ENCODE measurements around the gene ARID3A. TPM values are rescaled to one million over a fixed set of nuclear protein-coding genes. Genes with fewer than 3 reads are reported as not detected.
A peak's percentile ranks its signal among the peaks of the same experiment; 100 is the strongest.

Gene ARID3A
- polyA plus RNA-seq, 1 donor from 2014 or later: 4.2 TPM

DNA sequence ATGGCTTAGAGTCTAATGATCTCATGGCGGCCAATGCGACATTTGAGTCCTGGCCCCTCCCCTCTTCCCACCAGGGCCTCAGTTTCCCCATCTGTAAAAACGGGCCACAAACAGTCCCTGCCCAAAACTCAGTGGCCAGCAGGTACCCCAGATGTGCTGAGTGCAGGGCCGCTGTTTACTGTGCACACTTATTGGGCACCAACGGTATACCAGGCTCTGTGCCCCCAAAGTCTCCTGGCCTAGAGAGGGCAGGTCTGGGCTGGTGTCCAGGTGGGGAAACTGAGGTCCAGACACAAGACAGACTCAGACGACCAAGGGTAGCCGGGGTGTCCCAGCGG is 34.7 kb downstream of the ARID3A start:
- H3K36me3 Mint-ChIP-seq: peaks cover 3% of the 10 kb centered on the region
- H3K4me1 Mint-ChIP-seq: peaks cover 0 to 6% (median 4%) of the 10 kb centered on the region in 3 donors
- H3K4me3 Mint-ChIP-seq: no peak overlapping the region
- no peaks in the 10 kb centered on the region for H3K27me3 Mint-ChIP-seq
- H3K9me3 Mint-ChIP-seq: no peaks in the 10 kb centered on the region
- H3K27ac Mint-ChIP-seq: peak overlapping the region in 1 of 3 donors; percentile 32

DNA sequence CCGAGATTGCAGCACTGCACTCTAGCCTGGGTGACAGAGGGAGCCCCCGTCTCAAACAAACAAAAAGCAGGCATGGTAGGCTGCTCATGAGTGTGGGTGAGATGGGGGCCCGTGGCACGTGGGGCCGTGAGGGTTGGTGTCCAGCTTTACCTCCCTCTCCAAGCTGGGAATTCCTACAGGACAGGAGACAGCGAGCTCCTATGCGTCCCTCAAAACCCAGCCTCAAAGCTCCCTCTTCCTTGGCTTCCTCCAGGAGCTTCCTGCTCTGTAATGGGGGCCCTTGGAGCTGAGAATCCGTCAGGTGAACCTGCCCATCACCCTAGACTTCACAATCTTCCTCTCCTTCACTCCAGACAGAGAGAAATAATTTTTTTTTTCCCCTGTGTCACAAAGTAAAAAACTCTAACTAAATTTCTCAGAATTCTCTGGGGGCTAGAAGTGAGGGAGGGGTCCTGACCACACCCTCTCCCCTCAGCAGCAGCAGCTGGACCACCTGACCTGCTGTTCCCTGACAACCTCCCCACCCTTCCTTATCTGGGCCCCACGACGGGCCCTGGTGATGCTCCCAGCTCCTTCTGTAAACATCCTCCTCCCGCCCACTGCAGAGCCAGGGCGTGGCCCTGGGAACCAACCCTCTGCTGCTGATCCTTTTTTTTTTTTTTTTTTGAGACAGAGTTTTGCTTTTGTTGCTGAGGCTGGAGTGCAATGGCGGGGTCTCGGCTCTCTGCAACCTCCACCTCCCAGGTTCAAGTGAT is 36.2 kb downstream of the ARID3A start:
- Mint-ChIP-seq H3K4me1 (peaks cover 0 to 6% (median 4%) of the 10 kb centered on the region in 3 donors), H3K9me3 (no peaks in the 10 kb centered on the region), H3K4me3 (peak overlapping the region in 2 of 4 donors; percentile 22 to 47), H3K27ac (peak overlapping the region in 1 of 3 donors; percentile 59), H3K36me3 (peaks cover 3% of the 10 kb centered on the region), H3K27me3 (no peaks in the 10 kb centered on the region)

GRCh38 chr19:962683-963400 is 37.0 kb downstream of the ARID3A start:
- peaks cover 6% of the 10 kb centered on the region for H3K36me3 Mint-ChIP-seq
- H3K27me3 Mint-ChIP-seq: no peaks in the 10 kb centered on the region
- no peaks in the 10 kb centered on the region for H3K9me3 Mint-ChIP-seq
- H3K27ac Mint-ChIP-seq: no peak overlapping the region
- peaks cover 0 to 4% (median 3%) of the 10 kb centered on the region in 3 donors for H3K4me1 Mint-ChIP-seq
- H3K4me3 Mint-ChIP-seq: peak overlapping the region in 1 of 4 donors; percentile 65

GRCh38 chr19:963486-963951 is 37.7 kb downstream of the ARID3A start:
- Mint-ChIP-seq H3K9me3 (no peaks in the 10 kb centered on the region), H3K4me3 (peak overlapping the region in 1 of 4 donors; percentile 65), H3K4me1 (peaks cover 0 to 4% (median 3%) of the 10 kb centered on the region in 3 donors), H3K36me3 (peaks cover 10% of the 10 kb centered on the region), H3K27me3 (no peaks in the 10 kb centered on the region), H3K27ac (no peak overlapping the region)

DNA sequence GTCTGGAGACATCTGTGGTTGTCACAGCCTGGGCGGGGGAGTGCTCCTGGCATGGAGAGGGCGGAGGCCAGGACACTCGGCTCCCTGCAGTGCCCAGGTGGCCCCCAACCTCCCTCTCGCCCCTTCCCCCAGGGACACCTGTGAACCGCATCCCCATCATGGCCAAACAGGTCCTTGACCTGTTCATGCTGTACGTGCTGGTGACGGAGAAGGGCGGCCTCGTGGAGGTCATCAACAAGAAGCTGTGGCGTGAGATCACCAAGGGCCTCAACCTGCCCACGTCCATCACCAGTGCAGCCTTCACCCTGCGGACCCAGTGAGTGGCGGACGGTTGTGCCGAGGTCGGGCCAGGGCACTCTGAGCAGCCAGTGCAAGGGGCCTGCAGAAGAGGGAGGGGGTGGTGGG is 38.3 kb downstream of the ARID3A start:
- Mint-ChIP-seq H3K4me3 (no peak overlapping the region), H3K27me3 (no peaks in the 10 kb centered on the region), H3K27ac (no peak overlapping the region), H3K4me1 (peaks cover 0 to 4% (median 0%) of the 10 kb centered on the region in 3 donors), H3K9me3 (no peaks in the 10 kb centered on the region), H3K36me3 (peaks cover 10% of the 10 kb centered on the region)

DNA sequence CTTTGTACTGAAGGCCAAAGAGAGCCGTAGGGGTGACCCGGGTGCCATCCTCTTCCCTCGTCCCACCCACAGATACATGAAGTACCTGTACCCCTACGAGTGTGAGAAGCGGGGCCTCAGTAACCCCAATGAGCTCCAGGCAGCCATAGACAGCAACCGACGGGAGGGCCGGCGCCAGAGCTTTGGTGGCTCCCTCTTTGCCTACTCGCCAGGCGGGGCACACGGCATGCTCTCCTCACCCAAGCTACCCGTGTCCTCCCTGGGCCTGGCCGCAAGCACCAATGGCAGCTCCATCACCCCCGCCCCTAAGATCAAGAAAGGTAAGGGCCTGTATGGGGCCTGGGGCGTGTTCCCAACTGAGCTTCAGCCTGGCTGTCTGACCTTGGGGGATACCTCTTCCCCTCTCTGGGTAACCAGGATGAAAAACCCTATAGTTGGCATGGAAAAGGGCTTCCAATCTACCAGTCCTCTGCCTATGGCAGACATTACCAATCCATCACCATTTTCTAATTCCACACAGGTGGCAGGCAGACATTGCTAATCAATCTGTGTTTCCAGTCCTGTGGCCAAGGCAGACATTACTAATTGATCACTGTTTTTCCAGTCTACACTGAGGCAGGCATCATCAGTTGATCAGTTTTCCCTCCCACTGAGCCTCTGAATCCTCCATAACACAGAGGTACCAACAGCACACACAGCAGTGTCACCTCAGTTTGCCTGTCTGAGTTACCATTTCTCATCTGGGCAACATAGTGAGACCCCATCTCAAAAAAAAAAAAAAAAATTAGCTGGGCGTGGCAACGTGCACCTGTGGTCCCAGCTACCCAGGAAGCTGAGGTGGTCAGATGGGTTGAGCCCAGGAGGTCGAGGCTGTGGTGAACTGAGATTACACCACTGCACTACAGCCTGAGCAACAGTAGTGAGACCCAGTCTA is 39.2 kb downstream of the ARID3A start:
- Mint-ChIP-seq H3K27ac (no peak overlapping the region), H3K4me3 (no peak overlapping the region), H3K4me1 (peaks cover 0 to 2% (median 0%) of the 10 kb centered on the region in 3 donors), H3K27me3 (no peaks in the 10 kb centered on the region), H3K36me3 (peaks cover 10% of the 10 kb centered on the region), H3K9me3 (no peaks in the 10 kb centered on the region)

DNA sequence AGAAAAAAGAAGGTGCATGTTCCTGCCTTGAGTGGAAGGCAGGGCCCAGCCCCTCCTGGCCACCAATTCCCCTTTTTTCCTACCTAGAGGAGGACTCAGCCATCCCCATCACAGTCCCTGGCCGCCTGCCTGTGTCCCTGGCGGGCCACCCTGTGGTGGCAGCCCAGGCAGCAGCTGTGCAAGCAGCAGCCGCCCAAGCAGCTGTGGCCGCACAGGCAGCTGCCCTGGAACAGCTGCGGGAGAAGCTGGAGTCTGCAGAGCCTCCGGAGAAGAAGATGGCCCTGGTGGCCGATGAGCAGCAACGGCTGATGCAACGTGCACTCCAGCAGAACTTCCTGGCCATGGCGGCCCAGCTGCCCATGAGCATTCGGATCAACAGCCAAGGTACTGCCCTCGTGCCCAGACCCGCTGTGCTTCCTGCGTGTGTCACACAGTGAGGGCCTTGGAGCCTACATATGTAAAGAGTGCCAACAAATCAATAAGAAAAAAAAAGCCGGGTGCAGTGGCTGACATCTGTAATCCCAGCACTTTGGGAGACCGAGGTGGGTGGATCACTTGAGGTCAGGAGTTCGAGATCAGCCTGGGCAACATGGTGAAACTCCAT is 40.8 kb downstream of the ARID3A start:
- Mint-ChIP-seq H3K4me1 (peaks cover 0 to 2% (median 0%) of the 10 kb centered on the region in 3 donors), H3K4me3 (no peak overlapping the region), H3K9me3 (no peaks in the 10 kb centered on the region), H3K27ac (no peak overlapping the region), H3K36me3 (peaks cover 17% of the 10 kb centered on the region), H3K27me3 (no peaks in the 10 kb centered on the region)

- peaks cover 16% of the 10 kb centered on the region for H3K36me3 Mint-ChIP-seq
- H3K4me3 Mint-ChIP-seq: no peak overlapping the region
- H3K27ac Mint-ChIP-seq: peak overlapping the region in 2 of 3 donors; percentile 47 to 88
- no peaks in the 10 kb centered on the region for H3K27me3 Mint-ChIP-seq
- no peaks in the 10 kb centered on the region for H3K4me1 Mint-ChIP-seq
- H3K9me3 Mint-ChIP-seq: no peaks in the 10 kb centered on the region
These were observed 44.9 kb downstream of the ARID3A start for GRCh38 chr19:970695-971094.

DNA sequence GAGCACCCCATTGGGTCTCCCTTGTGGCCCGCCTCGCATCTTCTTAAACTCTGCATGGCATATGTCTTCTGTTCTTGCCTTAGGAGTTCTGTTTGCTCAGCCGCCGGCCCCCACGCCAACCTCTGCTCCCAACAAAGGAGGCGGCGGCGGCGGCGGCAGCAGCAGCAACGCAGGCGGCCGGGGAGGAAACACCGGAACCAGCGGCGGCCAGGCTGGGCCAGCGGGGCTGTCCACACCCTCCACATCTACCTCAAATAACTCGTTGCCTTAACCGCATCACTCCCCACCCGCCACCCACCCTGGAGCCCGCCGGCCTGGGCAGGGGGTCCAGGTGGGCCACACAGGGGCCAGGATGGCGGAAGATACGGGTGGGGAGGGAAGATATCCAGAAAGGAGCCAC is 46.0 kb downstream of the ARID3A start:
- no peaks in the 10 kb centered on the region for H3K9me3 Mint-ChIP-seq
- H3K36me3 Mint-ChIP-seq: peaks cover 16% of the 10 kb centered on the region
- H3K27me3 Mint-ChIP-seq: no peaks in the 10 kb centered on the region
- H3K4me1 Mint-ChIP-seq: no peaks in the 10 kb centered on the region
- H3K27ac Mint-ChIP-seq: peak overlapping the region in 1 of 3 donors; percentile 56
- H3K4me3 Mint-ChIP-seq: no peak overlapping the region

GRCh38 chr19:972281-972680 is 46.4 kb downstream of the ARID3A start:
- H3K27me3 Mint-ChIP-seq: no peaks in the 10 kb centered on the region
- H3K36me3 Mint-ChIP-seq: peaks cover 15% of the 10 kb centered on the region
- H3K4me1 Mint-ChIP-seq: no peaks in the 10 kb centered on the region
- H3K4me3 Mint-ChIP-seq: no peak overlapping the region
- peak overlapping the region in 1 of 3 donors; percentile 56 for H3K27ac Mint-ChIP-seq
- no peaks in the 10 kb centered on the region for H3K9me3 Mint-ChIP-seq

DNA sequence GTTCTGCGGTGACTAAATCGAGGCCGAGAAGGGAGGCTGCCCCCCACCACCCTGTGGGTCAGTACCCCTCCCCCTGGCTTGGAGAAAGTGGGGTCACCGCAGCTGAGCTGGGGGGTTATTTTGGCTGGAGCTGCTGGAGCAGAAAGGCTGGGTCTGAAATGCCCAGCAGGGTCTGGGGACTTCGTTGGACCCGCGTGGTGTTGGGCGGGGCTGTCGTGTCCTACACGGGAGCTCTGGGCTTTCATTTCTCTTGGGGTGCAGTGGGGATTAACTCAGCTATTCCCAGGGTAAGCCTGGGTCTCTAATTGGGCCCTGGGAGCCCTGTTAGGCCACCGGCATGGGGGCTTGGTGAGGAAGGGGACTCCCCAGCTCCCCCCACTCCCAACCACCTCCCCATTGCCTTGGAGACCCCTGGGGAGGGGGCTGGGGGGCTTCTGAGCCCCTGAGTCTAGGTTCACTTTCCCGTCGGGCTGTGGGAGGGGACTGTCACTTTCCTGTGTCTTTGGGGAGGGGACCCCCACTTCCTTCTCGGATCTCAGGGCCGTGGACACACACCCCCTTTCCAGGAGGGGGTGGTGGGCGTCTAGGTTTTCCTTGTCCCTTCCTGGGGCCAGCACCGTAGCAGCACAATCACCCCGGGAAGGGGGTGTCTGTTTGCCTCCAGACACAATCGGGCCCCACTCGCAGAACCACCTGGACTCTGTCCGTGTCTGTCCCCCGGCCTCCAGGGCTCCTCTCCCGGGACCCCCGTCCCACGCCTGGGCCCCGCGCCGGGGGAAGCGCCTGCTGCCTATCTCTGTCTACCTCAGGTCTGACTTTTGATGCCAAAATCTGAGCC is 48.1 kb downstream of the ARID3A start:
- Mint-ChIP-seq H3K4me1 (no peaks in the 10 kb centered on the region), H3K4me3 (no peak overlapping the region), H3K9me3 (no peaks in the 10 kb centered on the region), H3K36me3 (peaks cover 9% of the 10 kb centered on the region), H3K27me3 (no peaks in the 10 kb centered on the region), H3K27ac (peak overlapping the region in 1 of 3 donors; percentile 43)

- Mint-ChIP-seq H3K9me3 (no peaks in the 10 kb centered on the region), H3K36me3 (peaks cover 9% of the 10 kb centered on the region), H3K4me1 (no peaks in the 10 kb centered on the region), H3K4me3 (no peak overlapping the region), H3K27me3 (no peaks in the 10 kb centered on the region), H3K27ac (no peak overlapping the region)
These were observed 48.9 kb downstream of the ARID3A start for GRCh38 chr19:974564-975257.

DNA sequence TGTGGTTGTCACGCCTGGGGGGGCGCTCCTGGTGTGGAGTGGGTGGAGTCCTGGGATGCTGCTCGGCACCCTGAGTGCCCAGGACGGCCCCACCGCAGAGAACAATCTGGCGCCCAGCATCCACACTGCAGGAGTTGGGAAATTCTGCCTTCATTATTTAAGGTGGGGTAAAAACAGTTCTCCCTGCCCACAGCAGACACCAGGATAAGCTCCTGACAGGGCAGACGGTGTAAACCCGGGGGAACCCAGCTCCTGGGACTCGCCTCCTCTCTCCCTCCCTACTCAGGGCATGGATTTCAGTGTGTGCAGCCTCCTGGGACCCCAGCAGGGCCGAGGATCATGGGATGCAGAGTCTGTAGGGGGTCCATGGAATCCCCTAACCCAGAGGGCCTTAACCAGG is 50.6 kb downstream of the ARID3A start:
- Mint-ChIP-seq H3K4me3 (no peak overlapping the region), H3K27ac (no peak overlapping the region), H3K4me1 (no peaks in the 10 kb centered on the region), H3K36me3 (peaks cover 4% of the 10 kb centered on the region), H3K9me3 (no peaks in the 10 kb centered on the region), H3K27me3 (no peaks in the 10 kb centered on the region)
